HS-27A (cell line): Measurements from ENCODE around the gene PHETA2.
"Not testable (repeated sequence)": the region's sequence is repeated elsewhere in the genome, so short reads cannot be mapped to it uniquely, and the experiment has no call there.

ENCODE experiments used
- DNase-seq: peaks from one replicate; pipeline ENCODE4 v3.0.0-alpha.2; 2012; ENCODE audit warnings: low read depth, missing footprints

Gene PHETA2

GRCh38 chr22:42104332-42104860 lies 30.3 kb downstream of the PHETA2 start:
- not testable (repeated sequence) for DNase-seq

DNA sequence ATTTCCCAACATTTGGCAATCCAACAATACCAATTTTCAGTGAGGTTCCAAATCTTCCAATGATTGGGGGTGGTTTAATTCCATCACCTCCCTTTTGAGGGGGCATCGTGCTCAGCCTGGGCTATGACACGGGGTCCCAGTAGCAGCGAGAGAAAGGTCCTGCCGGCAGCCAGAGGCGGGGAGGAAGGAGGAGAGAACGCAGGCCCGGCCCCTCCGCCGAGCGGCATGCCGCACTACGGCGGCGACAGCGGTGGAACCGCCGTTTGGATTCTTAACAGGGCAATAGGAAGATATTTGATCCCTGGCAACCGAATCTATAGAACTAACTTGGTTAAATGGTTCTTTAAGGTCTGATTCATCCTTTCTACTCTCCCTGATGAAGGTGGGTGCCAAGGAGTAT lies 34.8 kb downstream of the PHETA2 start:
- DNase-seq = no peak

GRCh38 chr22:42111798-42112197 lies 37.8 kb downstream of the PHETA2 start:
- no peak for DNase-seq

GRCh38 chr22:42112793-42113192 lies 38.7 kb downstream of the PHETA2 start:
- not testable (repeated sequence) for DNase-seq

- no peak for DNase-seq
Observed at GRCh38 chr22:42114721-42115120, 40.7 kb downstream of the PHETA2 start.

- DNase-seq = not testable (repeated sequence)
Observed at GRCh38 chr22:42115420-42115830, 41.4 kb downstream of the PHETA2 start.

DNA sequence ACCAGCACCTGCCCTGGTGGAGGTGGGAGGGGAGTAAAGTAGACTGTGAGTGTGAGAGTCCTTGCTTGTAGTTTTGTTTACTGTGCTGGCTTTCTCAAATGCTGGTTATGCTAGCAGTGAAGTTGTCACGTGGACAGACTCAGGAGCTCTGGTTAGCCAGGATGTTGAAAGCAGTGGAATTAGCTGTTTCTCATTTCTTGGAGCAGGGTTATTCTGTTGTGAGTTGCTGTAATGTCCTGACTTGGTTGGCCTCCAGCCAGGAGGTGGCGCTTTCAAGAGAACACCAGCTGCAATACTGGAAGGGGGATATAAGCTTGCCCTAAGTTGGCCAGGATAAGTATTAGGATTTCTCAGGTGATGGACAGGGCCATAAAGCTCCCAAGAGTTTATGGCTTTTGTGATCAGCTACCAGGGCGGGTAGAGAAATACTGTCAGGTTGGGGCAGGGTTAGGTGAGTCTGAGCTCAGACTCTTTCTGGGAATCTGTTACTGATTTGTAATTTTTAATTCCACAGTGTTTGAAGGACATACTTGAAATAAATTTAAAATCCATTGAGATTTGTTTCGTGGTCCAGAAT lies 42.9 kb downstream of the PHETA2 start:
- DNase-seq = no peak

GRCh38 chr22:42120231-42121021 lies 46.4 kb downstream of the PHETA2 start:
- DNase-seq = not testable (repeated sequence)

DNA sequence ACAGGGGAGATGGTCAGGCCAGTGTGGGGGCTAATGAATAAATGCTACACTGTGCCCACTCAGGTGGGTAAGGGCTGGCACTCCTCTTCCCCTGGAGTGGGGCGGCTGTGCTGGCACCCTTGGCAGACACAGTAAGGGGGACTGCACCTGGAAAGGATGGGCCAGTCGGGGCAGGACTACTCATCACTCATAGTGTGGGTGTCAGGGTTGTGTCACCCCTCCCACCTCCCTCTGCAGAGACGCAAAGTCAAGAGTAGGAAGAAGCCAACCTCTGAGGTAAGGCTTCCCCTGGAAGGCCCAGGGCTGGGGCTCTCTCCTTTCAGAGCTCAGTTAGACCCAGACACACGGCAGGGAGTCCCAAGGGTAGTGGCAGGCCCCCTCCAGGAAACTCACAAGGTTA lies 49.5 kb downstream of the PHETA2 start:
- DNase-seq = not testable (repeated sequence)

- DNase-seq = no peak
Observed at GRCh38 chr22:42127606-42128005, 53.6 kb downstream of the PHETA2 start.

DNA sequence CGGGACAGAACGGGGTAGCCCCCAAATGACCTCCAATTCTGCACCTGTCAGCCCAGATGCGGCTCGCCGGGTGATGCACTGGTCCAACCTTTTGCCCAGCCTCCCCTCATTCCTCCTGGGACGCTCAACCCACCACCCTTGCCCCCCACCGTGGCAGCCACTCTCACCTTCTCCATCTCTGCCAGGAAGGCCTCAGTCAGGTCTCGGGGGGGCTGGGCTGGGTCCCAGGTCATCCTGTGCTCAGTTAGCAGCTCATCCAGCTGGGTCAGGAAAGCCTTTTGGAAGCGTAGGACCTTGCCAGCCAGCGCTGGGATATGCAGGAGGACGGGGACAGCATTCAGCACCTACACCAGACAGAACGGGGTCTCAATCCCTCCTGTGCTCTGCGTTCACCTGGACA lies 54.0 kb downstream of the PHETA2 start:
- DNase-seq = not testable (repeated sequence)
